H1 (cell line): ENCODE data around the gene PM20D1. TPM values are rescaled to one million over a fixed set of nuclear protein-coding genes. Genes with fewer than 3 reads are reported as not detected.

Source experiments
- CTCF ChIA-PET: fragments of 300-600 bp; sonication (Branson Sonifier 250); formaldehyde crosslinking; loops from one replicate; lab custom pipeline; 2021; ENCODE audit not compliant: partially characterized antibody; lab: Charles Lee
- POLR2A ChIA-PET: fragments of 300-600 bp; sonication (Branson Sonifier 250); formaldehyde crosslinking; loops from one replicate; lab custom pipeline; 2021; ENCODE audit warnings: inconsistent platforms; ENCODE audit not compliant: partially characterized antibody; lab: Charles Lee
- DNase-seq, 2 experiments: peaks; one replicate each; pipeline versions ENCODE4 v3.0.0 to v3.0.0-alpha.2; 2010 to 2022; ENCODE audit warnings: low spot score in 2 of 2, low read depth in 1 of 2, mixed read lengths in 1 of 2
- FAIRE-seq: peaks from 2 replicates; lab custom pipeline; 2011; peaks lifted over from hg19 to GRCh38; lab: Jason Lieb, UNC
- H2AFZ ChIP-seq: 2 replicates; pipeline ENCODE4 v1.8.1; 2012; ENCODE audit warnings: low read length, inconsistent platforms
- H2AK5ac ChIP-seq: 2 replicates; pipeline ENCODE4 v1.6.1; 2013; ENCODE audit warnings: low read depth, low read length
- H2BK120ac ChIP-seq: replicated peaks from 2 replicates; pipeline ENCODE3; 2013; ENCODE audit warnings: low read depth, low read length, inconsistent platforms
- H2BK12ac ChIP-seq: 2 replicates; pipeline ENCODE4 v1.6.1; 2013; ENCODE audit warnings: low read depth, low read length
- H2BK15ac ChIP-seq: 2 replicates; pipeline ENCODE4 v1.6.1; 2013; ENCODE audit warnings: low read length
- H2BK20ac ChIP-seq: 2 replicates; pipeline ENCODE4 v1.6.1; 2013; ENCODE audit warnings: low read length
- H2BK5ac ChIP-seq: 2 replicates; pipeline ENCODE4 v1.6.1; 2013; ENCODE audit warnings: low read depth, low read length
- H3K14ac ChIP-seq: 2 replicates; pipeline ENCODE4 v1.6.1; 2013; ENCODE audit warnings: inconsistent platforms; ENCODE audit not compliant: insufficient read length
- H3K18ac ChIP-seq: 2 replicates; pipeline ENCODE4 v1.6.1; 2013; ENCODE audit warnings: low read length; ENCODE audit errors: extremely low read depth
- H3K23ac ChIP-seq: 2 replicates; pipeline ENCODE4 v1.6.1; 2013; ENCODE audit warnings: inconsistent platforms; ENCODE audit not compliant: insufficient read length
- H3K23me2 ChIP-seq: 2 replicates; pipeline ENCODE4 v1.6.1; 2013; ENCODE audit warnings: low read depth, low read length
- H3K27ac ChIP-seq: 2 replicates; pipeline ENCODE4 v1.6.1; 2011; ENCODE audit warnings: low read depth, low read length, inconsistent platforms
- H3K27me3 ChIP-seq, 4 experiments: replicated peaks in 1 of 4; 1 replicate in 1 of 4; 2 replicates in 3 of 4; pipeline versions ENCODE4 v1.6.1 to v1.8.1; 2011 to 2013; ENCODE audit warnings: low read length in 3 of 4, mild to moderate bottlenecking in 3 of 4, inconsistent platforms in 2 of 4, mixed read lengths in 2 of 4, moderate library complexity in 1 of 4; ENCODE audit not compliant: control insufficient read depth in 3 of 4, insufficient read depth in 3 of 4; ENCODE audit errors: extremely low read depth in 1 of 4
- H3K36me3 ChIP-seq, 4 experiments: 2 replicates each; pipeline versions ENCODE4 v1.6.1 to v1.8.1; 2011 to 2013; ENCODE audit warnings: mild to moderate bottlenecking in 4 of 4, low read length in 3 of 4, moderate library complexity in 2 of 4, control low read depth in 1 of 4, inconsistent platforms in 1 of 4; ENCODE audit not compliant: insufficient read depth in 4 of 4, control insufficient read depth in 2 of 4
- H3K4ac ChIP-seq: replicated peaks from 2 replicates; pipeline ENCODE3; 2013; ENCODE audit warnings: low read length, low read depth, mixed read lengths, inconsistent platforms; ENCODE audit not compliant: insufficient read length
- H3K4me1 ChIP-seq, 4 experiments: replicated peaks in 1 of 4; 1 replicate in 1 of 4; 2 replicates in 3 of 4; pipeline versions ENCODE4 v1.6.1 to v1.8.1; 2011 to 2013; ENCODE audit warnings: low read length in 3 of 4, inconsistent platforms in 2 of 4, mixed read lengths in 1 of 4; ENCODE audit not compliant: insufficient read depth in 4 of 4, control insufficient read depth in 3 of 4
- H3K4me2 ChIP-seq, 2 experiments: 2 replicates each; pipeline versions ENCODE4 v1.6.1 to v1.8.1; 2011 to 2013; ENCODE audit warnings: low read depth in 2 of 2, low read length in 2 of 2, control low read depth in 1 of 2, inconsistent platforms in 1 of 2, mild to moderate bottlenecking in 1 of 2; ENCODE audit not compliant: insufficient read depth in 1 of 2
- H3K4me3 ChIP-seq, 4 experiments: fragments of 200-600, 300-600 bp in 1 of 4; sonication (generic), shearing (Covaris generic), sonication (Bioruptor Twin) in 1 of 4; 2 replicates each; pipeline versions ENCODE4 v1.5.1 to v1.8.1; 2011 to 2016; ENCODE audit warnings: low read length in 4 of 4, low read depth in 3 of 4, control low read depth in 2 of 4, inconsistent platforms in 2 of 4, mild to moderate bottlenecking in 2 of 4, mixed read lengths in 1 of 4, moderate library complexity in 1 of 4; ENCODE audit not compliant: insufficient read depth in 2 of 4; ENCODE audit errors: extremely low read depth in 1 of 4
- H3K56ac ChIP-seq: replicated peaks from 2 replicates; pipeline ENCODE3; 2013; ENCODE audit warnings: low read depth, mild to moderate bottlenecking, mixed read lengths, low read length, inconsistent platforms; ENCODE audit not compliant: insufficient read length
- H3K79me1 ChIP-seq: 2 replicates; pipeline ENCODE4 v1.6.1; 2013; ENCODE audit warnings: low read depth, low read length, control low read depth
- H3K79me2 ChIP-seq, 2 experiments: 2 replicates each; pipeline versions ENCODE4 v1.6.1 to v1.8.1; 2012 to 2013; ENCODE audit warnings: low read length in 2 of 2, mild to moderate bottlenecking in 2 of 2, inconsistent platforms in 1 of 2; ENCODE audit not compliant: insufficient read depth in 2 of 2, control insufficient read depth in 1 of 2
- H3K9ac ChIP-seq, 4 experiments: replicated peaks in 1 of 4; 1 replicate in 1 of 4; 2 replicates in 3 of 4; pipeline versions ENCODE4 v1.6.1 to v1.8.1; 2011 to 2013; ENCODE audit warnings: low read depth in 3 of 4, low read length in 3 of 4, control low read depth in 2 of 4, mild to moderate bottlenecking in 2 of 4, moderate library complexity in 2 of 4, inconsistent platforms in 1 of 4; ENCODE audit errors: extremely low read depth in 1 of 4
- H3K9me3 ChIP-seq, 2 experiments: 2 replicates each; pipeline versions ENCODE4 v1.6.1 to v1.8.1; 2012 to 2013; ENCODE audit warnings: mild to moderate bottlenecking in 2 of 2, moderate library complexity in 2 of 2, control low read depth in 1 of 2, inconsistent platforms in 1 of 2, low read depth in 1 of 2, low read length in 1 of 2, mixed read lengths in 1 of 2; ENCODE audit not compliant: insufficient read depth in 2 of 2
- H4K20me1 ChIP-seq, 2 experiments: replicated peaks in 1 of 2; 2 replicates each; pipeline versions ENCODE3 to v1.8.1; 2011 to 2013; ENCODE audit warnings: inconsistent platforms in 2 of 2, low read length in 2 of 2, mild to moderate bottlenecking in 1 of 2; ENCODE audit not compliant: insufficient read depth in 2 of 2, control insufficient read depth in 1 of 2
- H4K5ac ChIP-seq: 2 replicates; pipeline ENCODE4 v1.6.1; 2013; ENCODE audit warnings: low read length, low read depth, mixed read lengths, inconsistent platforms; ENCODE audit not compliant: insufficient read length
- H4K8ac ChIP-seq: 2 replicates; pipeline ENCODE4 v1.8.0; 2013; ENCODE audit warnings: mild to moderate bottlenecking, moderate library complexity, low read length, inconsistent platforms; ENCODE audit not compliant: insufficient read depth; ENCODE audit errors: extremely low read depth
- H4K91ac ChIP-seq: replicated peaks from 2 replicates; pipeline ENCODE3; 2013; ENCODE audit warnings: low read length, mixed read lengths, inconsistent platforms; ENCODE audit not compliant: insufficient read length
- BRCA1 ChIP-seq: IDR thresholded peaks from 2 replicates; pipeline ENCODE4 v1.6.1; 2012; ENCODE audit warnings: low read depth, low read length, improper control_type of control experiment
- CBX8 ChIP-seq: fragments of 300-800, 300-1000 bp; sonication (generic); IDR thresholded peaks from 2 replicates; pipeline ENCODE4 v1.7.1; 2016; ENCODE audit warnings: low read depth, low read length, borderline replicate concordance
- SP4 ChIP-seq: IDR thresholded peaks from 2 replicates; pipeline ENCODE4 v1.6.1; 2012; ENCODE audit warnings: low read length, inconsistent platforms
- WGBS, 2 experiments: shearing (Covaris generic) in 1 of 2; methylation state at CpG; one replicate each; pipeline versions ENCODE4 v1.1.6 to v1.1.7; 2013 to 2015; ENCODE audit warnings: low lambda C conversion rate in 2 of 2, mixed read lengths in 2 of 2, inconsistent platforms in 1 of 2, low coverage in 1 of 2, missing lambda C conversion rate in 1 of 2; ENCODE audit not compliant: insufficient replicate concordance in 2 of 2, insufficient coverage in 1 of 2, insufficient read length in 1 of 2; ENCODE audit errors: extremely low coverage in 1 of 2, missing lambda C conversion rate in 1 of 2; 5-methylcytosine and 5-hydroxymethylcytosine counted together
- polyA plus RNA-seq, 7 experiments: library from polyadenylated mRNA; depleted of rRNA in 3 of 7; stranded (reverse) in 5 of 7; unstranded in 2 of 7; fragments of >200 nt in 5 of 7; fragments of 200-250 nt in 2 of 7; gene quantifications; 1 replicate in 5 of 7; 2 replicates in 1 of 7; 4 replicates in 1 of 7; pipeline versions ENCODE4 v1.2.1 to v1.2.3, GENCODE V29; 2011 to 2013; ENCODE audit warnings: missing spikeins in 2 of 7, mixed read lengths in 2 of 7
- total RNA-seq: library from RNA; stranded (reverse); fragmentation: NEBNext Ultra II Directional; extraction: Animal tissue kit (Norgen Biotek cat#: 25700); gene quantifications from 2 replicates; pipeline ENCODE4 v1.2.1, GENCODE V29; 2021
- TF ChIP-seq, protein P1 (sequence below): IDR thresholded peaks from 2 replicates; pipeline ENCODE4 v1.6.1; 2011; ENCODE audit warnings: low read length, improper control_type of control experiment

Gene PM20D1
- total and polyA plus RNA-seq, 2 of the 8 experiments (the other 6 are each of a cell fraction or from before 2014, with no cell fraction given) = 0.05 TPM; not detected in 1

GRCh38 chr1:205842229-205842628 lies 7.7 kb downstream of the PM20D1 start:
- H4K20me1 ChIP-seq = no peaks in the 10 kb centered on the region
- TF ChIP-seq BRCA1 (no peak), CBX8 (no peak), SP4 (no peak)
- TF ChIP-seq, protein P1, sequence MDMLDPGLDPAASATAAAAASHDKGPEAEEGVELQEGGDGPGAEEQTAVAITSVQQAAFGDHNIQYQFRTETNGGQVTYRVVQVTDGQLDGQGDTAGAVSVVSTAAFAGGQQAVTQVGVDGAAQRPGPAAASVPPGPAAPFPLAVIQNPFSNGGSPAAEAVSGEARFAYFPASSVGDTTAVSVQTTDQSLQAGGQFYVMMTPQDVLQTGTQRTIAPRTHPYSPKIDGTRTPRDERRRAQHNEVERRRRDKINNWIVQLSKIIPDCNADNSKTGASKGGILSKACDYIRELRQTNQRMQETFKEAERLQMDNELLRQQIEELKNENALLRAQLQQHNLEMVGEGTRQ = no peak
- TF ChIP-seq, all 59 proteins: peak for 0
- H2AFZ ChIP-seq = no peak overlapping the region
- no peak overlapping the region for H2BK12ac ChIP-seq
- no peak overlapping the region for H2AK5ac ChIP-seq
- no peak overlapping the region for H2BK15ac ChIP-seq
- no peaks in the 10 kb centered on the region for H3K79me1 ChIP-seq
- H3K4me1 ChIP-seq = no peaks in the 10 kb centered on the region
- H3K4me2 ChIP-seq = no peak overlapping the region
- H3K27me3 ChIP-seq = no peaks in the 10 kb centered on the region
- no peaks in the 10 kb centered on the region for H3K9me3 ChIP-seq
- H2BK5ac ChIP-seq = no peak overlapping the region
- no peak overlapping the region for H3K27ac ChIP-seq
- no peak overlapping the region for H3K18ac ChIP-seq
- DNase-seq = no peak
- H3K36me3 ChIP-seq = no peaks in the 10 kb centered on the region
- FAIRE-seq = no peak
- H3K79me2 ChIP-seq = no peaks in the 10 kb centered on the region
- H3K23ac ChIP-seq = no peak overlapping the region
- no peak overlapping the region for H3K14ac ChIP-seq
- H3K4me3 ChIP-seq = no peak overlapping the region
- no peak overlapping the region for H2BK20ac ChIP-seq
- ChIA-PET POLR2A (interaction anchor here (1.5 kb wide), 1 partner anchor 9 kb away, joined by 5 read pairs; no protein-coding TSS in a partner anchor), CTCF (interaction anchor here (0.6 to 2.3 kb wide), 6 partner anchors 10 to 77 kb away, joined by 3 to 9 read pairs (median 6); no protein-coding TSS in a partner anchor)
- H4K5ac ChIP-seq = no peak overlapping the region
- no peak overlapping the region for H3K9ac ChIP-seq
- no peaks in the 10 kb centered on the region for H3K23me2 ChIP-seq
- no peak overlapping the region for H3K56ac ChIP-seq
- no peak overlapping the region for H4K91ac ChIP-seq
- 77% methylated on average over 2 of the region's 2 CpGs; no CpG with 5 or more reads in 1 of the 2 experiments for WGBS, 2 experiments
- no peak overlapping the region for H3K4ac ChIP-seq
- H4K8ac ChIP-seq = no peak overlapping the region
- H2BK120ac ChIP-seq = no peak overlapping the region
